Right ventricle myocardium superior (tissue), 1 donor: ENCODE measurements around the gene ATP5PD. TPM values are rescaled to one million over a fixed set of nuclear protein-coding genes. Genes with fewer than 3 reads are reported as not detected.
"Not testable (repeated sequence)": the region's sequence is repeated elsewhere in the genome, so short reads cannot be mapped to it uniquely, and the experiment has no call there.

ENCODE experiments used
- ATAC-seq: fragments of 200-7000 bp; cut with Tn5 transposase; one replicate; pipeline ENCODE4 v1.9.1; 2020; ENCODE audit warnings: mild to moderate bottlenecking; ENCODE audit not compliant: poor library complexity
- DNase-seq: peaks from one replicate; pipeline ENCODE4 v3.0.0-alpha.2; 2020
- intact Hi-C: fragments of 100-400 bp; cut with DNase I; formaldehyde crosslinking; loops from one replicate; pipeline ENCODE4 v1.11.2; 2022
- total RNA-seq: library from RNA; stranded (reverse); fragmentation: NEBNext Ultra II Directional; extraction: Animal tissue kit (Norgen Biotek cat#: 25700); gene quantifications from one replicate; pipeline ENCODE4 v1.2.1, GENCODE V29; 2021
- donor health status: DM: no; HTN: yes; CAD: no; lungs with severe emphysema.

The ATP5PD gene
- total RNA-seq, 1 donor from 2014 or later, result 832 TPM

GRCh38 chr17:75032720-75033280 is 14.0 kb downstream of the ATP5PD start:
- ATAC-seq (no peak), DNase-seq (no peak)
- intact Hi-C loops, result loop anchor here (10.0 kb wide), 1 partner anchor 48 kb away; the partner anchor contains the start of gene CDR2L

DNA sequence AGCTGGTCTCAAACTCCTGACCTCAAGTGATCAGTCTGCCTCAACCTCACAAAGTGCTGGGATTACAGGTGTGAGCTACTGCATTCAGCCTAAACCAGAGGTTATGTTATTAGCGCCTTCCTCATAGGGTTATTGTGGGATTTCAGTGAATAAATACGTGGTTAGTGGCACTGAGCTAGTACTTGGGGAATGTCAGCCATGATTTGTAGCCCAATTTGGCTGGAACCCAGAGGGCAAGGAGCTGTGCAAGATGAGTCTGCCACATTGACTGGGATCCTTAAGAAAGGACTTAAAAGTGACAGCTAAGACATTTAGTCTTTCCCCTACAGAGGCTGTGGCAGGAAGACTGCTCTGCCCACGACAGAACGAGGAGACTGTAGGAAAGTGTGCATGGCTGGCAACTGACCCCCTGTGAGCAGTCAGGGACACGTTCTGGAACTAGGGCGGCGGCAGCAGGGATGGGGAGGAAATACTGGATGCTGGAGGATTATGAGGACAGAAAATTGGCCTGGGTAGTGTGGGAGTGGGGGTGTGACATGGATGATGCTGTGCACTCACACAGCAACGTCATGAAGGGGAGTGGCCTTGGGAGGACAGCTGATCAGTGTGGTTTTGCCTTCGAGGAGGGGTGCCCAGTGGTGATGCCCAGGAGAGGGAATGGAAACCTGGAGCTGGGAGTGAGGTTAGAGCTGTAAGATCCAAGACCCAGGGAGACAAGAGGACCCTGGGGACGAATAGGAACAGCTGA is 14.6 kb downstream of the ATP5PD start:
- ATAC-seq (peak; percentile 7), DNase-seq (peak; percentile 80)
- intact Hi-C loops, result loop anchor here (10.0 kb wide), 1 partner anchor 47 kb away; the partner anchor contains the start of gene CDR2L

DNA sequence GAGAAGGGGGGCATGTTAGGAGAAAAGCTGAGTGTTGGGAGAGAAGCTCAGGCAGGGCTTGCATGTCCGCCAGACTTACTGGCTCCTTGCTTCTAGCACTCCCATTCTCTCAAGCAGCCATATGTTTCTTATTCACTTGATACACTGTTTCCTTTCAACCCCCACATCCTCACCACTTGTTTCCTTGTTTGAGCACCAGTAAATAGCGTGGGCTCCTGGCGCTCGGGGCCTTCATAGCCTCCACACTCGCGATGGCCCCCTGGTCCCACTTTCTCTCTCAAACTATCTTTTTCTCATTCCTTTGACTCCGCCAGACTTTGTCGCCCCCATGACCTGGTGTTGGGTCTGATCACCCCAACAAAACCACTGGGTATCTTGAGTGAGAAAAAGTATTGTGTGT is 16.6 kb downstream of the ATP5PD start:
- no peak for ATAC-seq
- intact Hi-C loops, result loop anchor here (10.0 kb wide), 1 partner anchor 45 kb away; the partner anchor contains the start of gene CDR2L
- no peak for DNase-seq

DNA sequence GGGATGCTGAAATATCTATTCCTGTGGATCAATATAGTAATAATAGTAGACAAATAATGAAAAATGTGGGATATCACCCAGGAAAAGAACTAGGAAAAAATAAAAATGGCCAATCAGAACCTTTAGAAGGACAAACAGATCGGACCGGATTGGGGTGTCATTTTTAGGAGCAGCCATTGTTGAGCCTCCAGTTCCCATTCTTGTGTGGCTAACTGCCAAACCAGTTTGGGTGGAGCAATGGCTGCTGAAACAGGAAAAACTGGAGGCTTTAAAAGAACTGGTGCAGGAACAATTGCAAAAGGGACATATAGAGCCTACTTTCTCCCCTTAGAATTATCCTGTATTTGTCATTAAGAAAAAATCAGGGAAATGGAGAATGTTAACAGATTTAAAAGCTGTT is 20.1 kb downstream of the ATP5PD start:
- DNase-seq, ATAC-seq, intact Hi-C loops: not testable (repeated sequence)

- ATAC-seq, intact Hi-C loops, DNase-seq: not testable (repeated sequence)
These were observed 21.4 kb downstream of the ATP5PD start for GRCh38 chr17:75025398-75025734.

DNA sequence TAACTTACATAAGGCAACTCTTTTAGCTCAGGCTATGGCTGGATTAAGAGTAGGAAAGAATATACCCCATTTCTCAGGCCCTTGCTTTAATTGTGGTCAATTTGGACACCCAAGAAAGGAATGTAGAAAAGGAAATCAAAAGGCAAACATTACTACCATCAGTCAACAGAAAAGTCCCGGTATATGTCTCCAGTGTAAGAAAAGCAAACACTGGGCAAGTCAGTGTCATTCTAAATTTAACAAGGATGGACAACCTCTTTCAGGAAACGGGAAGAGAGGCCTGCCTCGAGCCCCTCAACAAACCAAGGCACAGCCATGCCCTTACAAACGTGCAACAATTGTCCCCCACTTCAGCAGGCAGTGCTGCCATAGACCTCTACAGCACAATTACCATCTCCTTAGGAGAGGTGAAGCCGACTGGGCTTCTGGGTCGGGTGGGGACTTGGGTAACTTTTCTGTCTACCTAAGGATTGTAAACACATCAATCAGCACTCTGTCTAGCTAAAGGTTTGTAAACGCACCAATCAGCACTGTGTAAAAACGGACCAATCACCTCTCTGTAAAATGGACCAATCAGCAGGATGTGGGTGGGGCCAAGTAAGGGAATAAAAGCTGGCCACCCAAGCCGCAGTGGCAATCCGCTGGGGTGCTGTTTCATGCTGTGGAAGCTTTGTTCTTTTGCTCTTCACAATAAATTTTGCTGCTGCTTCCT is 21.9 kb downstream of the ATP5PD start:
- no peak for DNase-seq
- no peak for ATAC-seq
- intact Hi-C loops, result no loop called here

DNA sequence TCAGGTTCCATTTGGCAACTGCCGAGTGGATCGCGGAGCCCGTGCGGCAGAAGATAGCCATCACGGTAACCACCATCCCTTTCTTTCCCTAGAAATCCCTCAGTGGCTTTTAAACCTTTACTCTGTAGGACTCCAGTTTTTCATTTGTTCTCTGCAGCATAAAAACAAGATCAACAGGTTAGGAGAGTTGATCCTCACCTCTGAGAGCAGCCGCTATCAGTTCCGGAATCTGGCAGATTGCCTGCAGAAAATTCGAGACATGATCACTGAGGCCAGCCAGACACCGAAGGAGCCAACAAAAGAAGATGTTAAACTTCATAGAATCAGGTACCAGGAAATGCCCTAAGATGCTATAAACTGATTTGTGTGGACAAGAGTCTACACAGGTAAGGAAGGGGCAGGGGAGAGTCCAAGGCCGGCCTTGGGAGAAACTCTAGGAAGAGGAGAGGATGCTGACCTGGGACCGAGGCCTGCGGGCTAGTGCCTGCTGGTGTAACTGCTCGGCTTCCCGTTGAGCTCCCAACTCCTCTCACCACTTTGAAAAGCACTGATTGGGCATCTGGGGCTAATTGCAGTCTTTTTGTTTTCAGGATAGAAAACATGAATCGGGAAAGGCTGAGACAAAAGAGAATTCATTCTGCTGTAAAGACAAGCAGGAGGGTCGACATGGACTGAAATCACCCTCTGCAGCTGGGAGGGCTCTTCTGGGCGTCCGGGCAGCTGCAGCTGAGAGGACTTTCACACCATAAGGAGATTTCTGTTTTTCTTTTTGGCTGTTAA is 26.2 kb downstream of the ATP5PD start:
- no peak for ATAC-seq
- DNase-seq, result no peak
- intact Hi-C loops, result no loop called here

GRCh38 chr17:75019710-75020109 is 27.1 kb downstream of the ATP5PD start:
- intact Hi-C loops, result no loop called here
- ATAC-seq, result no peak
- no peak for DNase-seq

DNA sequence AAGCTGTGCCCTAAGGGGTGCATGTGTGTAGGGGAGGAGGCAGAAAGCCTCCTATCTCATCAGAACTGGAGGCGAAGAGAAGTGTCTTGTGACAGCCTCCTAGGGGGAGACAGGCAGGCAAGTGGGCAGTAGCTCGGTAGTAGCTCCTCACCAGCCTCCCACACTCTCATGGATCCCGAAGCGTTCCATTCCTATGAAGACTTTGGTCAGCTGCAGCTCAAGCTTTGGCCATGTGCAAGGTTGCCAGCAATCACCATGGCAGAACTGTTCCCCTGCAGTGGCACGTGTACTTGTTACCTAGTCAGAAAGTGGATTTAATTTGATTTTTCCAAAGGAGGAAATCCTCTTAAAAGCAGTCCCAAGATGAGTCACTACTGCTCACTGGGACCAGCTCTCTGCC is 27.6 kb downstream of the ATP5PD start:
- DNase-seq, result no peak
- ATAC-seq, result no peak
- intact Hi-C loops, result no loop called here

DNA sequence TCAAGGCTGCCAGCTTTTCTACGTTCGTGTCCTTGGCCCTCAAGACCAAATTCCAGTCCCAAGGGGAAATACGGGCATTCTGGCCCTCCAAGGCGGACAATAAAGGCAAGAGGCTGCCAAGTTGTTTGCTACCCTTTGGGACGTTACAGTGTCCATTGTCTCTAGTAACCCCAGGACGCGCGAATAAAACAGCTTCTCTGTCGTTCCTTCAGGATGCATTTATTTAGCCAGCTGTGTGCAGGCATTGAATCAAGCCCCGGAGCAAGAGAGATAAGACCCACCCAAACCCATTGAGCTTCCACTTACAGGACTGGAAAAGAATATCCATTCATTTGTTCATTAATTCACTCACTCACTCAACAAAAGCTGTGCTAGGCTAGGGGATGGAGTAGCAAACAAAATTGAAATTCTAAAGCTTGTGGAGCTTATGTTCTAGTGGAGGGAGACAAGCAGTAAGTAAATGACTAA is 33.6 kb downstream of the ATP5PD start:
- intact Hi-C loops, result loop anchor here (5.0 kb wide), 1 partner anchor 51 kb away; no protein-coding TSS in a partner anchor

GRCh38 chr17:75012346-75013091 is 34.2 kb downstream of the ATP5PD start, which contains the start of gene MRPL58:
Gene MRPL58, plus strand, starts transcription at chr17:75012670. Its CDS starts 17 bp downstream, at chr17:75012687.
- DNase-seq, result peak; percentile 89
- peak; percentile 96 for ATAC-seq
- intact Hi-C loops, result loop anchor here (5.0 kb wide), 1 partner anchor 50 kb away; no protein-coding TSS in a partner anchor

More for the DNA sequence above, 33.6 kb downstream of the ATP5PD start:
- DNase-seq, result no peak
- no peak for ATAC-seq

DNA sequence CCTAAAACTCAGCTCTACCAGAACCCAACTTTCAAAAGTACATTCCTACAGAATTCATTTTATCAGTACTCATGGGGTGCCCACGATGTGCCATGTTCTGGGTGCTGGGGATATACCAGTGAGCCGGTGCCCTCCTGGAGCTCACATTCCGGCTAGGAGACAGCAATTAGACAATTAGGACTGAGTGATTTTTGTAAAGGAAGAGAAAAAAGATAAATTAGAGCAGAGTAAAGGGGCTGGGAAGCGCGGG is 34.7 kb downstream of the ATP5PD start:
- ATAC-seq, result no peak
- intact Hi-C loops, result loop anchor here (5.0 kb wide), 1 partner anchor 50 kb away; no protein-coding TSS in a partner anchor
- no peak for DNase-seq

GRCh38 chr17:75011401-75012095 is 35.2 kb downstream of the ATP5PD start:
- ATAC-seq (peak; percentile 88), DNase-seq (peak; percentile 68)
- intact Hi-C loops, result loop anchor here (5.0 kb wide), 1 partner anchor 49 kb away; no protein-coding TSS in a partner anchor

DNA sequence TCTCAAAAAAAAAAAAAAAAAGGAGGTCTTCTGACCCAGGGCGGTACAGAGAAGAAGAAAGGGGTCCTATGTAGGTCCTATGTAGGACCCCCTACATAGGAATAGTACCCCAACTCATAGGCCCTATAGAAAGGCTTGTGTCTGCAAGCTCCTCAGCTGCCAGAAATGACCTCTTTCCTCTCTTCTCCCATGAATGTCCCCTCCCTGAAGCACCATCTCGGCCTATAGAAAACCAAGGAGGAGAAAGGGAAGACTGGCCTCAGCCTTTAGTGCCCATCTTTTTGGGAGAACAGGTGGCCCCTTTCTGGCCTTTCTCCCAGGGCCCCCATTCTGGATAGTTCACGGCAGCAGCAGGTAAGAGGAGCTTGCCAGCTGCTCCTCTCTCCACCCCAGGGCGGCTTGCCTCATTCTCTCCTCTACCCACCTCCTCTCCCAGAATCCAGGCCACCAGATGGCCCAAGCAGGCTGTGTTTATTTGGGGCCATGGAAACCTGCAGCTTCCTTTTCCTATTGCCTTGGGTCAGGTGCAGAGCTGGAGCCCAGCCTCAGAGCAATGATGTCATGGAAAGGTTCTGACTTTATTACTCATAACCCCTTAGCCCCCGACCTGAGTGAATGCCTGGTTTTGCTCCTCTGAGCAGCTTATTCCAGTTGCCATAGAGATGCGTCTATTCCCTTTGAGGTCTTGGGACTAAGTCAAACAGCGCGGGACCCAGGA is 35.9 kb downstream of the ATP5PD start:
- DNase-seq (peak; percentile 53), ATAC-seq (peak; percentile 55)
- intact Hi-C loops, result loop anchor here (5.0 kb wide), 1 partner anchor 49 kb away; no protein-coding TSS in a partner anchor

GRCh38 chr17:75009139-75009724 is 37.5 kb downstream of the ATP5PD start:
- intact Hi-C loops, result no loop called here
- DNase-seq (no peak), ATAC-seq (no peak)

DNA sequence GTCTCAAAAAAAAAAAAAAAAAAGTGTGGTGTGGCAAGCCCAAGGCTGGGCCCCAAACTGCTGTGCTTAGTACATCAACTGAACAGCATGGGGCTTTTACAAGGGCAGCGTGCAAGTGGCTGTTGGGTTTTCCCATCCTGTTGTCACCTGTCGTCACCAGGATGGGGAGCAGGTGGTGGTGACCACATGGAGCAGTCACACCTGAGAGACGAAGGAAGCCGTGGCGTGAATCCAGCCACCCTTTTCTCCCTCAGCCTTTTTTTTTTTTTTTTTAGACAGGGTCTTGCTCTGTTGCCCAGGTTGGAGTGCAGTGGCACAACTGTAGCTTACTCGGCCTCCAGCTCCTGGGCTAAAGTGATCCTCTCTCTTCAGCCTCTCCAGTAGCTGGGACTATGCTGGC is 38.4 kb downstream of the ATP5PD start:
- ATAC-seq (no peak), DNase-seq (no peak)
- intact Hi-C loops, result no loop called here
